Activated CD8-positive, alpha-beta memory T cell treated with anti-CD3 and anti-CD28 coated beads for 36 hours (primary cell): ENCODE measurements around the gene PPP2R5B. TPM values are rescaled to one million over a fixed set of nuclear protein-coding genes. Genes with fewer than 3 reads are reported as not detected.

ENCODE experiments used
- CTCF ChIA-PET: fragments of 350-600 bp; sonication (Branson Sonifier 250); formaldehyde crosslinking; loops from one replicate; lab custom pipeline; 2021; ENCODE audit warnings: antibody characterized with exemption; lab: Charles Lee
- POLR2A ChIA-PET: fragments of 350-600 bp; sonication (Branson Sonifier 250); formaldehyde crosslinking; loops from one replicate; lab custom pipeline; 2021; ENCODE audit warnings: antibody characterized with exemption; lab: Charles Lee
- total RNA-seq, 2 experiments: library from RNA; stranded (reverse); gene quantifications; one replicate each; pipeline ENCODE4 v1.2.3, GENCODE V29; 2021

PPP2R5B gene
- total RNA-seq, 2 experiments from 2014 or later: 11.3 to 11.5 TPM

DNA sequence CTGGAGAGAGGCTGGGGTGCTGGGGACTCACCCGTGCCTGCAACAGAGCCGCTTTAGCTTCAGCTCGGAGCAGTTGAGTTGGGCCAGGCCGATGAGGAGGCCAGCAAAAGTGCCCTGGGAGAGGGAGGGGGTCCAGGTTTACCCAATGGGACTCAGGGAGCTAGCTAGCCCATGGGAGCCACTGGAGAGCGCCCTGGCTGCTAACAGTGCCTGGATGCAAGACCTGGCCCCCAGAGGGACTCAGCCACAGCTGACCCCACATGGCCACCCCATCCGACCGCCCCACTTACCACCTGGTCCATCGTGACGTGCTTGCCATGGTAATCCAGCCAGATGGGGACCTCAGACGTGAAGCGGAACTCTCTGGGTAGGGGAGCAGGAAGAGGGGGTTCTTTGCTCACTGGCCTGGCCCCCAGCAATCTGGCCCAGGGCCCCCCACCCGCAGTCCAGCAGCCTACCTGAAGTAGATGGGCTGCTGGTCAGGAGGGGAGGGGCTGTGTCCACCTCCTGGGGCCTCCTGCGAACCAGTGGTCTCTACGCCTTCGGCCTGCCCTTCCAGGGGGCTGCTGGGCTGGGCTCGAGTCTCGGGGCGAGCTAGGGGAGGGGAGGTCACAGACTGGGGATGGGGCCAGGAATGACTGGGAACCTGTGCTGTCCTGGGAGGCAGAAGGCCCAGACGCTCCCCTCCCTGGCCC, 27.0 kb upstream of the PPP2R5B start:
- POLR2A ChIA-PET: no interaction called here
- CTCF ChIA-PET: interaction anchor here (1.4 to 17.1 kb wide), 2 partner anchors 9 to 45 kb away, joined by 5 to 475 read pairs; partner anchors contain the start of gene CDC42BPG

GRCh38 chr11:64898076-64898445, 26.4 kb upstream of the PPP2R5B start:
- POLR2A ChIA-PET: interaction anchor here (0.5 kb wide), 1 partner anchor 9 kb away, joined by 9 read pairs; no protein-coding TSS in a partner anchor
- CTCF ChIA-PET: interaction anchor here (1.4 to 17.1 kb wide), 2 partner anchors 10 to 46 kb away, joined by 5 to 475 read pairs; partner anchors contain the start of gene CDC42BPG

GRCh38 chr11:64898541-64898940, 25.9 kb upstream of the PPP2R5B start:
- ChIA-PET CTCF (interaction anchor here (1.4 to 17.1 kb wide), 2 partner anchors 10 to 46 kb away, joined by 5 to 475 read pairs; partner anchors contain the start of gene CDC42BPG), POLR2A (interaction anchor here (0.5 kb wide), 1 partner anchor 9 kb away, joined by 9 read pairs; no protein-coding TSS in a partner anchor)

- ChIA-PET POLR2A (interaction anchor here (0.7 to 1.4 kb wide), 4 partner anchors 35 to 310 kb away, joined by 3 to 6 read pairs (median 4); partner anchors contain the start of gene MAP4K2), CTCF (interaction anchor here (0.7 to 17.1 kb wide), 6 partner anchors 12 to 157 kb away, joined by 3 to 475 read pairs (median 4); partner anchors contain the start of gene CDC42BPG)
Measured at GRCh38 chr11:64900263-64900678, 24.2 kb upstream of the PPP2R5B start.

DNA sequence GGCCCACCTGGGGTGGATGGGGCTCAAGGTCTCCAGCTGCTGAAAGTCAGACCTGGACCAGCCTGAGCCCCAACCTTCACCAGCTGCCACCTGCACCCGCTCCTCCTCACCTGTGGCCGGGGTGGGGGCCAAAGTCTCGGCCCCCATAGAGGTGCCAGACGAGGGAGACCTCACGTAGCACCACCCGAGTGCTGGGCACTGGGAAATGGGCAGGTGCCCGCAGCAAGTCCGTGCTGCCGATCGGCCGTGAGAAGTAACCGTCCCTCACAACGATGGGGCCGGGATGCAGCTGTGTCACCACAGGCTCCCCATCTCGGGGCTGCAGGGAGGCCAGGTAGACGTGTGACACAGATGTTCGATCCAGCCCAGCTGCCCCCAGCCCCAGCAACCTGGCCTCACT, 23.7 kb upstream of the PPP2R5B start:
- ChIA-PET POLR2A (interaction anchor here (0.8 to 1.4 kb wide), 3 partner anchors 36 to 98 kb away, joined by 3 to 6 read pairs (median 4); partner anchors contain the start of gene MAP4K2), CTCF (interaction anchor here (1.2 to 17.1 kb wide), 2 partner anchors 14 to 48 kb away, joined by 3 to 475 read pairs; partner anchors contain the start of gene CDC42BPG)

- ChIA-PET CTCF (interaction anchor here (1.0 kb wide), 1 partner anchor 112 kb away, joined by 3 read pairs; the partner anchor contains the start of gene ARL2), POLR2A (no interaction called here)
Measured at GRCh38 chr11:64902102-64902900, 22.2 kb upstream of the PPP2R5B start.

DNA sequence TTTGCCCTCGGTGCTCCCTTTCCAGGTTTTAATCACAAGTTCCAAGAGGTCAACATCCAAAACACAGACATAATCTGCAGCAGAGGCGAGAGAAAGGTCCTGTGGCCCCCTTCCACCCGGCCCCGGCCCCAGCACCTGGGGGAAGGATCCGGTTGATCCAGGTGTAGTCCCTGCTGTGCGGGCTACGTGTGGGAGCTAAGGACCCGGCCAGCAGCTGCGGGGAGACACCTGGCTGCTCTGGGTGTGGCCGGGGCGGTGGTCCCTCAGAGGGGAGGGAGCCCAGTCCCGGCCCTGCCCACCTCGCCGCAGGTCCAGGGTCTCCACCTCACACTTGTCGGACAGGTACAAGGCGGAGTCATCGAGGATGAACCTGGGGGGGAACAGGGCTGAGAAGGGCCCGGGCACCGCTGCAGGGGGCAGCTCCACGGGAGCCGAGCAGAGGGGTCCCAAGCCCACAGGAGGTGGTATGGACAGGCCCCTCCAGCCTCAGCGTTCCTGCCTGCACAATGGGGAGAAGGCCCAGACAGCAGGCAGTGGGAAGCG, 21.1 kb upstream of the PPP2R5B start:
- POLR2A ChIA-PET: no interaction called here
- CTCF ChIA-PET: no interaction called here

DNA sequence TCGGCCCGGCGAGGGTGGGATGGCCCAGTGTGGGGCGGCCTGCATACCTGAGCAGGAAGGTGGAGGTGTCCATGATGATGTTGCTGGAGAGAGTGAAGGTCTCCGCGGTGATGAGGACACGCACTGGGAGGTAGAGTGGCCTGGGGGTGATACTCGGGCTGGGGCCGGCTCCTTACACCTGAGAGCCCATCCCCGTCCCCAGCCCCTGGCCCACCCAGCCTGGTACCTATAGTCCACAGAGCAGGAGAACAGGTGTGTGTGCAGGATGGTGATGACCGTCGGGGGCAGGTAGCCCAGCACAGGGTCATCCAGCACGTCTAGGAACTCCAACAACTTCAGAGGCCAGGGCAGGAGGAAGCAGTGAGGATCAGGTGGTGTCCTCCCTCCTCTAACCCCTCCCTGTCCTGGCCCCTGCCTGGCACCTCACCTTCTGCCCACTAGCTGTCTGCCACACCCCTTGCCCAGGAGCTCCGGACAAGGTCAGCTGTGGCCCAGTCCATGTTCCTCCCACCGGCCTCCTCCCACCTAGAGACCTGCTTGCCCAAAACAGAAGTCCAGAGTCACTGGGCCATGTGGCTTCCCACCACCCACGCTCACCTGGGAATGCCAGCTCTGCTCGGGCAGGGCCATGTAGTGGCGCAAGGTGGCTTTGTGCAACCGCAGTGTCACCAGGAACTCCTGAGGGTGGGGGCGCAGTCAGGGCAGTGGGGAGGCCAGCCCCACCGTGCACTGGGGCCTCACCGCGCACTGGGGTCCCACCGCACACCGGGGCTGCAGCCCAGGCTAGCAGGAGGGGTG, 18.8 kb upstream of the PPP2R5B start:
- CTCF ChIA-PET: no interaction called here
- POLR2A ChIA-PET: no interaction called here

- ChIA-PET POLR2A (no interaction called here), CTCF (no interaction called here)
Measured at GRCh38 chr11:64906314-64906635, 18.2 kb upstream of the PPP2R5B start.

DNA sequence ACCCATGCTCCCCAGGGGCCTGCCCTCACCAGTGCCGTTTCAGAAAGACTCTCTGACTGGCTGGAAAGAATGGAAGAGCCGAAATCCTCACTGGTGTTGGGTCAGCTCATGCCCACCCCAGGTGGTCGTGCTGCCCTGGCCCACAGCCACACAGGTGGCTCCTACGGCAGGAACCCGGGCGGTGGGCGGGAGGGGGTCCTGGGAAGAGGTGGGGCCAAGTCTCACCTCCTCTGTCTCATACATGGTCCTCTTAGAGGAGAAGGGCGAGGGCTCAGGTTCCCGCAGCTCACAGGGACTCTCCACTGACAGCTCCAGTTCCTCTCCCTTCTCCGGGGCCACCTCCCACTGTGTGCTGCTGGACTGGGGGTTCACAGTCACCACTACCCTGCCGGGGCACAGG, 15.7 kb upstream of the PPP2R5B start:
- ChIA-PET CTCF (no interaction called here), POLR2A (no interaction called here)

GRCh38 chr11:64909653-64910343, 14.7 kb upstream of the PPP2R5B start:
- ChIA-PET CTCF (interaction anchor here (0.9 kb wide), 1 partner anchor 115 kb away, joined by 4 read pairs; no protein-coding TSS in a partner anchor), POLR2A (no interaction called here)

- POLR2A ChIA-PET: no interaction called here
Measured at GRCh38 chr11:64910451-64911093, 13.9 kb upstream of the PPP2R5B start.

GRCh38 chr11:64911142-64911541, 13.3 kb upstream of the PPP2R5B start:
- CTCF ChIA-PET: interaction anchor here (0.6 kb wide), 1 partner anchor 603 kb away, joined by 3 read pairs; no protein-coding TSS in a partner anchor
- POLR2A ChIA-PET: no interaction called here

More at GRCh38 chr11:64910451-64911093, 13.9 kb upstream of the PPP2R5B start:
- CTCF ChIA-PET: no interaction called here

DNA sequence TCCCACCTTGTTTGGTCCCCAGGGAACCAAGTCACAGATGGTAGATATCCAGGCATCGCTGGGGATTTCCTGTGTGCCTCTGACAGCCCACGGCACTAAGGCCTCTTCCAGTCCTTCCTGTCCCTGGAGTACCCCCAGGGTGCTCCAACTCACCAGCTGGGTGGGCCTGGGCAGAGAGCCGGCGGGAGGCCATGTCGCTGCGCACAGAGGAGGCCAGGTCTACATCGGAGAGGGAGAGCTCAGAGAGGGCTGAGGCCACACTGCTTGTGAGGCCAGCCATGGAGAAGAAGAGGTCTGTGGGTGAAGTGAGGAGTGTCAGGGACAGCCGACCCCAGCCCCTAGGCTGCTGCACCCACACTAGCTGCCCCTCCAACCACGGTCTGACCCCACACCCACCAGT, 12.8 kb upstream of the PPP2R5B start:
- POLR2A ChIA-PET: no interaction called here
- CTCF ChIA-PET: interaction anchor here (0.6 to 1.0 kb wide), 3 partner anchors 12 to 602 kb away, joined by 3 read pairs; no protein-coding TSS in a partner anchor

GRCh38 chr11:64913171-64913727, 11.2 kb upstream of the PPP2R5B start:
- CTCF ChIA-PET: no interaction called here
- POLR2A ChIA-PET: interaction anchor here (0.6 kb wide), 1 partner anchor 127 kb away, joined by 6 read pairs; no protein-coding TSS in a partner anchor

- ChIA-PET CTCF (interaction anchor here (0.6 to 2.1 kb wide), 3 partner anchors 14 to 100 kb away, joined by 3 to 6 read pairs (median 3); partner anchors contain the start of gene ARL2), POLR2A (no interaction called here)
Measured at GRCh38 chr11:64914123-64914522, 10.4 kb upstream of the PPP2R5B start.

DNA sequence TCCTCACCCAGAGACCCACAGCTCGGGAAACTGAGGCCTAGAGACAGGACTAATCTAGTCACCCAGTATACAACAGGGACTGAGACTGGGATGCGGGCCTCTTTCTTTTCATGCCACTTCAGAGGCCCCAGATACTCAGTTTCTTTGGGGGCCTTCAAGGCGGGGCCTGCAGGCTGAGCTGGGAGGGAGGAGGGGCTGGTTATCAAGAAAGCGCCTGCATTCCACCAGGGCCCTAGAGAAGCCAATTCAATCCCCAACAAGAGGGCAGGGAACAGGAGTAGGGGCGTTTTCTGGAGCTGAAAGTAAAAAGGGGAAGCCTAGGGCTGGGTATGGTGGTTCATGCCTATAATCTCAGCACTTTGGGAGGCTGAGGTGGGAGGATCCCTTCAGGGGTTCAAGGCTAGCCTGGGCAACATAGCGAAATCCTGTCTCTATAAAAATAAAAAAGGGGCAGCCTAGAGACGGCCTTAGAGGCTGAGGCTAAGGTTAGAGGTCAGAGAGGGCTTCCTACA, 9.1 kb upstream of the PPP2R5B start:
- CTCF ChIA-PET: interaction anchor here (0.7 to 2.1 kb wide), 4 partner anchors 21 to 195 kb away, joined by 3 to 6 read pairs (median 4); partner anchors contain the start of gene ARL2
- POLR2A ChIA-PET: no interaction called here
